Neural progenitor cell (in vitro differentiated cells): ENCODE measurements around the gene PYGB. TPM values are rescaled to one million over a fixed set of nuclear protein-coding genes. Genes with fewer than 3 reads are reported as not detected.

Experiments used
- DNase-seq: peaks from one replicate; pipeline ENCODE4 v3.0.0-alpha.2; 2016; ENCODE audit warnings: low spot score
- H2AFZ ChIP-seq: fragments of 200-600 bp; sonication (generic); replicated peaks from 2 replicates; pipeline ENCODE4 v1.6.1; 2016; ENCODE audit warnings: antibody characterized with exemption
- H3F3A ChIP-seq: fragments of 200-600 bp; sonication (generic); 2 replicates; pipeline ENCODE4 v1.6.1; 2016; ENCODE audit warnings: antibody characterized with exemption, low read depth
- H3K27ac ChIP-seq: fragments of 200-600 bp; sonication (generic); 2 replicates; pipeline ENCODE4 v1.5.1; 2016; ENCODE audit warnings: mild to moderate bottlenecking
- H3K27me3 ChIP-seq: fragments of 200-600 bp; sonication (generic); 2 replicates; pipeline ENCODE4 v1.6.1; 2016; ENCODE audit warnings: mild to moderate bottlenecking, moderate library complexity
- H3K36me3 ChIP-seq: fragments of 200-600 bp; sonication (generic); 2 replicates; pipeline ENCODE4 v1.5.1; 2016
- H3K4me1 ChIP-seq: fragments of 200-600 bp; sonication (generic); 2 replicates; pipeline ENCODE4 v1.6.1; 2016; ENCODE audit warnings: mixed run types
- H3K4me2 ChIP-seq: fragments of 200-600 bp; sonication (generic); 2 replicates; pipeline ENCODE4 v1.6.1; 2016
- H3K4me3 ChIP-seq: fragments of 200-600 bp; sonication (generic); 2 replicates; pipeline ENCODE4 v1.5.1; 2016
- H3K79me2 ChIP-seq: fragments of 200-600 bp; sonication (generic); 2 replicates; pipeline ENCODE4 v1.6.1; 2016; ENCODE audit warnings: low read depth
- H3K9ac ChIP-seq: fragments of 200-600 bp; sonication (generic); 2 replicates; pipeline ENCODE4 v1.6.1; 2016
- H3K9me3 ChIP-seq: fragments of 200-600 bp; sonication (generic); 2 replicates; pipeline ENCODE4 v1.5.1; 2016; ENCODE audit warnings: low read depth
- H4K20me1 ChIP-seq: fragments of 200-600 bp; sonication (generic); 2 replicates; pipeline ENCODE4 v1.6.1; 2016; ENCODE audit warnings: low read depth
- H3K27ac Mint-ChIP-seq: 3 replicates; pipeline ENCODE4 v1.8.0; 2021; ENCODE audit warnings: mixed read lengths
- H3K27me3 Mint-ChIP-seq: 2 replicates; pipeline ENCODE4 v1.8.0; 2022; ENCODE audit warnings: low read depth, mild to moderate bottlenecking, inconsistent platforms, moderate library complexity, mixed read lengths; ENCODE audit not compliant: insufficient read depth
- H3K36me3 Mint-ChIP-seq: 3 replicates; pipeline ENCODE4 v1.8.0; 2021; ENCODE audit warnings: mixed read lengths
- H3K4me1 Mint-ChIP-seq: 3 replicates; pipeline ENCODE4 v1.8.0; 2021; ENCODE audit warnings: mixed read lengths
- H3K4me3 Mint-ChIP-seq: 3 replicates; pipeline ENCODE4 v1.8.0; 2021; ENCODE audit warnings: mild to moderate bottlenecking, moderate library complexity, mixed read lengths
- H3K9me3 Mint-ChIP-seq: 3 replicates; pipeline ENCODE4 v1.8.0; 2020; ENCODE audit warnings: mixed read lengths
- CTCF ChIP-seq: fragments of 200-600 bp; sonication (generic); IDR thresholded peaks from 2 replicates; pipeline ENCODE4 v1.5.1; 2017; ENCODE audit warnings: antibody characterized with exemption, mild to moderate bottlenecking
- EZH2 ChIP-seq: fragments of 200-600 bp; sonication (generic); IDR thresholded peaks from 2 replicates; pipeline ENCODE4 v1.6.1; 2017; ENCODE audit warnings: antibody characterized with exemption, mild to moderate bottlenecking, moderate library complexity
- EZH2phosphoT487 ChIP-seq: fragments of 200-600 bp; sonication (generic); IDR thresholded peaks from 2 replicates; pipeline ENCODE4 v1.6.1; 2017; ENCODE audit warnings: antibody characterized with exemption
- total RNA-seq: library from RNA; depleted of rRNA; stranded (reverse); fragments of >200 nt; gene quantifications from 2 replicates; pipeline ENCODE4 v1.2.3, GENCODE V29; 2015; ENCODE audit warnings: low replicate concordance

PYGB gene
- total RNA-seq, 1 donor from 2014 or later, result 40.9 TPM

GRCh38 chr20:25216199-25216945 is 31.5 kb upstream of the PYGB start:
- Mint-ChIP-seq H3K4me1 (no peaks in the 10 kb centered on the region), H3K27ac (no peak overlapping the region), H3K27me3 (peaks cover 4% of the 10 kb centered on the region), H3K9me3 (no peaks in the 10 kb centered on the region), H3K4me3 (no peak overlapping the region), H3K36me3 (peaks cover 17% of the 10 kb centered on the region)
- Histone ChIP-seq H3F3A (no peaks in the 10 kb centered on the region), H3K27ac (no peak overlapping the region), H3K9ac (no peak overlapping the region), H3K4me1 (peaks cover 3% of the 10 kb centered on the region), H3K4me3 (no peak overlapping the region), H3K36me3 (no peaks in the 10 kb centered on the region), H3K9me3 (no peaks in the 10 kb centered on the region), H2AFZ (no peak overlapping the region), H4K20me1 (no peaks in the 10 kb centered on the region), H3K27me3 (no peaks in the 10 kb centered on the region), H3K4me2 (no peak overlapping the region), H3K79me2 (no peaks in the 10 kb centered on the region)
- no peak for DNase-seq
- TF ChIP-seq EZH2phosphoT487 (no peak), EZH2 (no peak), CTCF (no peak)

DNA sequence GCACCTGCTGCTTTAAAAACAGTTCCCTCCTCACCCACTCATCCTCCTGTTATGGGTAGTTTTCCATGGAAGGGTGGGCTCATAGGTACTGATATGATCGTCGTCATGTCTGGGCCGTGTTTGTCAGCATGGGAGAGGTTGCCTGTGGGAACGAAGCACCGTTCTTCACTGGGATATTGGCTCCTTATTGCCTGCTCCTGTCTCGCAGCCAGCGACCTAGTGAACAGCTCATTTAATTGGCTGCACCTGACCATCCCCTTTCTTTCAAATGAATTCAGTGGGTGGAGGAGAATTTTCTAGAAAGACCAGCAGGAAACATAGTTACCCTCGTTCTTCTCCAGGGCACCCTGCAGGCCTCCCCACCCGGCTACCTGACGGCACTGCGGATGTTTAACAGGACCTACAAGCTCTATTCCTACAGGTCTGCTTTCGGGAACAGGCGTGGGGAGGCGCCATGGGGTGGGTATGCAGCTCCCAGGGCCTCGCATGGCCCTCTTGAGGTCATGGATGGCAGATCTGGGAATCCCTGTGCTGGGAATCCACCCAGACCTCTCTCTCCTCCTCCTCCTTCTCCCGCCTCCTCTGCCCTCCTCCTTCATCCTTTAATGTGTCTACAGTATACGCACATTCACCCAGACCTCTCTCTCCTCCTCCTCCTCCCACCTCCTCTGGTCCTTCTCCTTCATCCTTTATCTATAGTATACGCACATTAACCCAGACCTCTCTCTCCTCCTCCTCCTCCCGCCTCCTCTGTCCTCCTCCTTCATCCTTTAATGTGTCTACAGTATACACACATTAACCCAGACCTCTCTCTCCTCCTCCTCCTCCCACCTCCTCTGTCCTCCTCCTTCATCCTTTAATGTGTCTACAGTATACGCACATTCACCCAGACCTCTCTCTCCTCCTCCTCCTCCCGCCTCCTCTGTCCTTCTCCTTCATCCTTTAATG is 30.4 kb upstream of the PYGB start:
- Histone ChIP-seq H3K4me3 (no peak overlapping the region), H3K27ac (no peak overlapping the region), H3K9me3 (no peaks in the 10 kb centered on the region), H4K20me1 (no peaks in the 10 kb centered on the region), H3K4me1 (peaks cover 4% of the 10 kb centered on the region), H3K4me2 (no peak overlapping the region), H2AFZ (no peak overlapping the region), H3K36me3 (no peaks in the 10 kb centered on the region), H3K79me2 (no peaks in the 10 kb centered on the region), H3K9ac (no peak overlapping the region), H3F3A (no peaks in the 10 kb centered on the region), H3K27me3 (no peaks in the 10 kb centered on the region)
- DNase-seq, result no peak
- Mint-ChIP-seq H3K27ac (no peak overlapping the region), H3K4me1 (no peaks in the 10 kb centered on the region), H3K4me3 (no peak overlapping the region), H3K36me3 (peaks cover 11% of the 10 kb centered on the region), H3K9me3 (no peaks in the 10 kb centered on the region), H3K27me3 (peaks cover 4% of the 10 kb centered on the region)
- TF ChIP-seq EZH2phosphoT487 (no peak), EZH2 (no peak), CTCF (no peak)

GRCh38 chr20:25218109-25218486 is 29.8 kb upstream of the PYGB start:
- Histone ChIP-seq H3K27me3 (no peaks in the 10 kb centered on the region), H3K36me3 (no peaks in the 10 kb centered on the region), H3K9ac (no peak overlapping the region), H3K4me3 (no peak overlapping the region), H3K79me2 (no peaks in the 10 kb centered on the region), H3K9me3 (no peaks in the 10 kb centered on the region), H4K20me1 (no peaks in the 10 kb centered on the region), H3K4me2 (no peak overlapping the region), H3F3A (no peaks in the 10 kb centered on the region), H2AFZ (no peak overlapping the region), H3K4me1 (peaks cover 11% of the 10 kb centered on the region), H3K27ac (no peak overlapping the region)
- H3K27ac Mint-ChIP-seq, result no peak overlapping the region
- H3K36me3 Mint-ChIP-seq, result peaks cover 11% of the 10 kb centered on the region
- H3K9me3 Mint-ChIP-seq, result no peaks in the 10 kb centered on the region
- no peak overlapping the region for H3K4me3 Mint-ChIP-seq
- H3K4me1 Mint-ChIP-seq, result peaks cover 6% of the 10 kb centered on the region
- peaks cover 4% of the 10 kb centered on the region for H3K27me3 Mint-ChIP-seq
- no peak for DNase-seq
- TF ChIP-seq EZH2 (no peak), EZH2phosphoT487 (no peak), CTCF (no peak)
